Thoracic aorta (tissue), 2 donors: Measurements from ENCODE around the gene CNIH2. TPM values are rescaled to one million over a fixed set of nuclear protein-coding genes. Genes with fewer than 3 reads are reported as not detected.

Experiments
- ATAC-seq: fragments of 150-250 bp; one replicate; pipeline ENCODE4 v1.8.0; 2017; ENCODE audit warnings: low read depth; ENCODE audit not compliant: insufficient number of reproducible peaks, low FRiP score
- DNase-seq: peaks from one replicate; pipeline ENCODE4 v3.0.0-alpha.2; 2020; ENCODE audit warnings: low spot score
- H3K27ac ChIP-seq, 2 donors: fragments of 200-600 bp; sonication (generic); 1 replicate in 1 of 2; 2 replicates in 1 of 2; pipeline ENCODE4 v1.5.1; 2016; ENCODE audit warnings: mild to moderate bottlenecking in 2 of 2, moderate library complexity in 2 of 2
- H3K27me3 ChIP-seq: fragments of 200-600 bp; sonication (generic); replicated peaks from 2 replicates; pipeline ENCODE4 v1.6.0; 2016; ENCODE audit warnings: mild to moderate bottlenecking; ENCODE audit not compliant: insufficient read depth
- H3K36me3 ChIP-seq: fragments of 200-600 bp; sonication (generic); one replicate; pipeline ENCODE4 v1.5.1; 2016
- H3K4me1 ChIP-seq, 2 donors: fragments of 200-600 bp; sonication (generic); 1 replicate in 1 of 2; 2 replicates in 1 of 2; pipeline versions ENCODE4 v1.5.1 to v1.6.0; 2016; ENCODE audit warnings: low read depth in 2 of 2, mild to moderate bottlenecking in 1 of 2; ENCODE audit not compliant: control insufficient read depth in 1 of 2
- H3K4me3 ChIP-seq: fragments of 200-600 bp; sonication (generic); 2 replicates; pipeline ENCODE4 v1.5.1; 2016; ENCODE audit warnings: mild to moderate bottlenecking
- H3K9me3 ChIP-seq: fragments of 200-600 bp; sonication (generic); 2 replicates; pipeline ENCODE4 v1.5.1; 2016
- total RNA-seq, 2 donors: library from RNA; depleted of rRNA; stranded (reverse); fragments of >200 nt; gene quantifications; one replicate each; pipeline versions ENCODE4 v1.1.0 to v1.2.3, GENCODE V29; 2016
- TF ChIP-seq, protein P1 (sequence below): fragments of 200-600 bp; sonication (generic); IDR thresholded peaks from one replicate; pipeline ENCODE4 v1.5.1; 2019; ENCODE audit warnings: antibody characterized with exemption

The CNIH2 gene
- total RNA-seq, 2 donors from 2014 or later: not detected

DNA sequence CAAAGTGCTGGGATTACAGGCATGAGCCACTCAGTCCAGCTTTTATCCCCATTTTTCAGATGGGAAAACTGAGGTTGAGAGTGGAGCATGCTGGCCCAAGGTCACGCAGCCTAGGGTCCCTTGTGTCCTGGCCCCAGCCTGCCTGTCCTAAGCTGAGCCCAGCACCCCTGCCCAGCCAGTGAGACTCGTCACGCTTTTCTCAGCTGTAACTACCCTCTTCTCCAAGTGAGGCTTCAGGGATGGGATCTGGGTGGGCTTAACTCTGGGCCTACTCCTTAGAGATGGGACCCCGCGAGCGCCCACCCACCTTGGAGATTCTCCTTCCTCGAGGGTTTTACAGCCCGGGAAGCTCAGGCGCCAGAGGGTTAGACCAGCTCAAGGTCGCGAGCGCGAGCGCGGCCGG is 13.3 kb downstream of the CNIH2 start:
- Histone ChIP-seq H3K27ac (no peak overlapping the region), H3K9me3 (no peaks in the 10 kb centered on the region), H3K27me3 (no peaks in the 10 kb centered on the region), H3K4me3 (peak overlapping the region; percentile 71), H3K4me1 (peaks cover 22 to 37% of the 10 kb centered on the region in 2 donors), H3K36me3 (no peaks in the 10 kb centered on the region)
- ATAC-seq: no peak
- no peak for DNase-seq
- TF ChIP-seq, protein P1, sequence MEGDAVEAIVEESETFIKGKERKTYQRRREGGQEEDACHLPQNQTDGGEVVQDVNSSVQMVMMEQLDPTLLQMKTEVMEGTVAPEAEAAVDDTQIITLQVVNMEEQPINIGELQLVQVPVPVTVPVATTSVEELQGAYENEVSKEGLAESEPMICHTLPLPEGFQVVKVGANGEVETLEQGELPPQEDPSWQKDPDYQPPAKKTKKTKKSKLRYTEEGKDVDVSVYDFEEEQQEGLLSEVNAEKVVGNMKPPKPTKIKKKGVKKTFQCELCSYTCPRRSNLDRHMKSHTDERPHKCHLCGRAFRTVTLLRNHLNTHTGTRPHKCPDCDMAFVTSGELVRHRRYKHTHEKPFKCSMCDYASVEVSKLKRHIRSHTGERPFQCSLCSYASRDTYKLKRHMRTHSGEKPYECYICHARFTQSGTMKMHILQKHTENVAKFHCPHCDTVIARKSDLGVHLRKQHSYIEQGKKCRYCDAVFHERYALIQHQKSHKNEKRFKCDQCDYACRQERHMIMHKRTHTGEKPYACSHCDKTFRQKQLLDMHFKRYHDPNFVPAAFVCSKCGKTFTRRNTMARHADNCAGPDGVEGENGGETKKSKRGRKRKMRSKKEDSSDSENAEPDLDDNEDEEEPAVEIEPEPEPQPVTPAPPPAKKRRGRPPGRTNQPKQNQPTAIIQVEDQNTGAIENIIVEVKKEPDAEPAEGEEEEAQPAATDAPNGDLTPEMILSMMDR: no peak

DNA sequence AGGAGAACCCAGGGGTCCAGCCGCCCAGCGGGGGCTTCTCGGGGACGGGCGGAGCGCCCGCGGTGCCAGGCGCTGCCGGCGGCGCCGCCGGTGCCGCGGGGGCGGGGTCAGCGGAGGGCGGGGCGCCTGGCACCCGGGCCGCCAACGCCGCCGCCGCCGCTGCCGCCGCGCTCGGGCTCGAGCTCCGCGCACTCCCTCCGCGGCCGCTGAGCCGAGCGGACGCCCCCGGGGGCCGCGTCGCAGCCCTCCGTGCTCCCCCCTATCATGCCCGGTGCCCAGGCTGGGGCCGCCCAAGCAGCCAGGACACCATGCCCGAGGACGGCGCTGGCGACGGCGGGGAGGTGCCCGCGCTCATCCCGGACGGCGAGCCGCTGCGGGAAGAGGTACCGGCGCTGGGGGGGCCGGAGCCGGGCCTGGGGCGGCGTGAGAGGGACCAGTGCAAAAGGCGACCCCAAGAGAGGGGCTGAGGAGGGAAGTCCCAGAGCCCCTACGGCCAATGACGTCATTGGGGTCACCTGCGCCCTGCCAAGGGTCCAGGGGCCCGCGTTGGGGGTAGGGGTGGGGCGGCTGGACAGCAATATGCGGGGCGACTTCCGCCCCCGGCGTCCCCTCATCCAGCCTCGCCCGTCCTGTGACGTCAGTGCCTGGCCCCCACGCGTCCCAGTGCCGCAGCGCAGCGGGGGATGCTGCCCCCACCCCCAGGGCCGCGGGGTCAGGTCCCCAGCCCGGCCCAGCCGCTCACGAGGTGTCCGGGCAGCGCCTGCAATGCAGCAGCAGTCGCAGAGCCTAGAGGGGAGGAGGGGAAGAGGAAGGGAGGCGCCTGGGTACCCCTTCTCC is 13.9 kb downstream of the CNIH2 start, which contains the start of gene TMEM151A:
Gene TMEM151A (plus strand): TSS at position 189 of the 837 bp plus-strand sequence. CDS start 120 bp downstream, at position 309.
- Histone ChIP-seq H3K27ac (no peak within 1 kb of the TSS), H3K27me3 (no peaks in the 10 kb centered on the region), H3K9me3 (no peaks in the 10 kb centered on the region), H3K4me3 (peak within 1 kb of the TSS; percentile 71), H3K4me1 (peaks cover 22 to 35% of the 10 kb centered on the region in 2 donors), H3K36me3 (no peaks in the 10 kb centered on the region)
- ATAC-seq (no peak), DNase-seq (no peak)
- TF ChIP-seq, protein P1: no peak

DNA sequence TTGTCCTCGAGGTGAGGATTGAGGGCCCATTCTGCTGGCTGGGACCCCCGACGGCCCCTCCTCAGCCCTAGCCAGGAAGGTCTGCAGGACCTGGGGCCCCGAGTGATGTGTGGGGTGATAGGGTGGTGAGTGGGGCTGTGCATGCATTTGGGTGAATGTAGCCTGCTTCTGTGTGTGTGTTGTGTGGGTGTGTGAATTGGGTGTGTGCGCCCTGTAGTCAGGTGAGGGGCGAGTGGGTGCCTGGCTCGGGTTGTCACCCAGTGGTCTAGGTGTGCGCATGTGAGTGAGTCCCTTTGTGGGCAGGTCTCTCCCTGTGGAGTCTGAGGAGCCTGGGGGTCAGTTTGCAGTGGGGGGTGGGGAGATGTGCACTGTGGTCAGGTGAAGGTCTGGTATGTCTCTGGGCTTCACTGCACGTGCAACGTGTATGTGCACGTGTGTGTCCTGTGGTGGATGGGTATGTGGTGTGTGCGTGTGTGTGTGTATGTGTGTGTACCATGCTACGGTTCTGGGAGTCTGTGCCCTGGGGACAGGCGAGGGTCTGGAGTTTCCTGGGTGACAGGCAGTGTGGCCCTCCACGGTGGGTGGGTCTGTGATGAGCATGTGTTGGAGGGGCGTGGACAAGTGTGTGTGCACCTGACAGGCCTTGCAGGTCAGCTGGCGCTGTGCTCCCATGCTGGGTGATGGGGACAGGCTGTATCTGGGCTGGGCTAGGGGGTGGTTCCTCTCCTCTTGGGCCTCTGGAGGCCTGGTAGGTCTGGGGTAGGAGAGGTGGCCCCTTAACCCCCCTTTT is 14.8 kb downstream of the CNIH2 start:
- Histone ChIP-seq H3K36me3 (no peaks in the 10 kb centered on the region), H3K9me3 (no peaks in the 10 kb centered on the region), H3K4me3 (peak overlapping the region; percentile 71), H3K27me3 (no peaks in the 10 kb centered on the region), H3K27ac (no peak overlapping the region), H3K4me1 (peaks cover 18 to 27% of the 10 kb centered on the region in 2 donors)
- ATAC-seq (no peak), DNase-seq (no peak)
- TF ChIP-seq, protein P1: no peak

DNA sequence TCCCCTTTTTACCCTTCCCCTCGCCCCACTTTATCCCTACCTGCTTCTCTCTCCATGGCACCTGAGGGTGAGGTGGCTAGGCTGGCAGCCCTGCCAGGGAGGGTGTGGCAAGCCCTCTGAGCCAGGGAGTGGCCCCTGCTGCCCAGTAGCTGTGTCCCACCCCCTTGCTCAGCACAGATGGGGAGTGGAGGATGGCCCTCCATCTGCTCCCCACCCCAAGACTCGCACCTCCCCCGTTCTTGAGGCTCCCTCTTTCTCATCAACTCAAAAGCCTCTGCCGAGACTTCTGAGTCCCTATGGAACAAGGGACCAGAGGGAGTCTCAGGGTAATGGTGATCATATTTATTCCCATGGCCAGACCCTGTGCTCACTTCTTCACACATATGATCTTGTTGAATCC is 15.4 kb downstream of the CNIH2 start:
- Histone ChIP-seq H3K4me1 (peaks cover 12 to 21% of the 10 kb centered on the region in 2 donors), H3K4me3 (no peak overlapping the region), H3K27ac (no peak overlapping the region), H3K36me3 (no peaks in the 10 kb centered on the region), H3K27me3 (no peaks in the 10 kb centered on the region), H3K9me3 (no peaks in the 10 kb centered on the region)
- no peak for ATAC-seq
- TF ChIP-seq, protein P1: no peak
- no peak for DNase-seq
